Colonic mucosa (tissue), 4 donors: ENCODE measurements around the gene GUCY2D. TPM values are rescaled to one million over a fixed set of nuclear protein-coding genes. Genes with fewer than 3 reads are reported as not detected.

Experiments used
- DNase-seq: peaks from one replicate; pipeline ENCODE4 v3.0.0-alpha.2; 2020
- H3K27ac ChIP-seq: fragments of 200-600 bp; one replicate; pipeline ENCODE4 v1.8.0; 2021
- H3K27me3 ChIP-seq: fragments of 200-600 bp; one replicate; pipeline ENCODE4 v1.8.0; 2021
- H3K36me3 ChIP-seq: fragments of 200-600 bp; one replicate; pipeline ENCODE4 v1.8.0; 2021
- H3K4me1 ChIP-seq: fragments of 200-600 bp; one replicate; pipeline ENCODE4 v1.8.0; 2021; ENCODE audit warnings: mild to moderate bottlenecking
- H3K4me3 ChIP-seq: fragments of 200-600 bp; one replicate; pipeline ENCODE4 v1.8.0; 2021
- H3K9ac ChIP-seq, 2 donors: one replicate each; pipeline ENCODE4 v1.7.0; 2013; ENCODE audit warnings: control low read depth in 2 of 2, low read depth in 2 of 2, low read length in 2 of 2
- H3K9me3 ChIP-seq: fragments of 200-600 bp; one replicate; pipeline ENCODE4 v1.8.0; 2021
- CTCF ChIP-seq: fragments of 200-600 bp; IDR thresholded peaks from one replicate; pipeline ENCODE4 v1.8.0; 2022; ENCODE audit warnings: antibody characterized with exemption, mild to moderate bottlenecking
- intact Hi-C: fragments of 100-400 bp; cut with DNase I; formaldehyde crosslinking; loops from one replicate; pipeline ENCODE4 v1.14.1; 2022
- total RNA-seq, 2 donors: library from RNA; stranded (reverse); fragmentation: NEBNext Ultra II Directional in 1 of 2; extraction: Animal tissue kit (Norgen Biotek cat#: 25700) in 1 of 2; gene quantifications; one replicate each; pipeline ENCODE4 v1.2.1, GENCODE V29; 2021
- donor health status: healthy.
- donor health status: DM: no; HTN: no; CAD: no.
- donor health status: DM: no; HTN: no; CAD: no.

Gene GUCY2D
- total RNA-seq, 2 donors from 2014 or later, result 0.21 to 0.37 TPM

- H3K36me3 ChIP-seq, result no peaks in the 10 kb centered on the region
- H3K4me3 ChIP-seq, result no peak overlapping the region
- H3K9ac ChIP-seq, result no peak overlapping the region
- no peaks in the 10 kb centered on the region for H3K27me3 ChIP-seq
- no peaks in the 10 kb centered on the region for H3K4me1 ChIP-seq
- no peaks in the 10 kb centered on the region for H3K9me3 ChIP-seq
- H3K27ac ChIP-seq, result no peak overlapping the region
- no peak for TF ChIP-seq CTCF
- intact Hi-C loops, result no loop called here
- DNase-seq, result no peak
Measured at GRCh38 chr17:8052256-8053252, 50.1 kb downstream of the GUCY2D start.

GRCh38 chr17:8053600-8053999, 51.2 kb downstream of the GUCY2D start:
- H3K4me1 ChIP-seq, result no peaks in the 10 kb centered on the region
- intact Hi-C loops, result no loop called here
- H3K27ac ChIP-seq, result no peak overlapping the region
- H3K36me3 ChIP-seq, result no peaks in the 10 kb centered on the region
- H3K9ac ChIP-seq, result no peak overlapping the region
- DNase-seq, result no peak
- TF ChIP-seq CTCF, result no peak
- no peak overlapping the region for H3K4me3 ChIP-seq
- peaks cover 4% of the 10 kb centered on the region for H3K27me3 ChIP-seq
- H3K9me3 ChIP-seq, result no peaks in the 10 kb centered on the region

- H3K4me1 ChIP-seq, result no peaks in the 10 kb centered on the region
- no peak overlapping the region for H3K4me3 ChIP-seq
- H3K27ac ChIP-seq, result no peak overlapping the region
- intact Hi-C loops, result loop anchor here (5.0 kb wide), 1 partner anchor 64 kb away; no protein-coding TSS in a partner anchor
- no peak for TF ChIP-seq CTCF
- no peaks in the 10 kb centered on the region for H3K9me3 ChIP-seq
- DNase-seq, result no peak
- no peak overlapping the region for H3K9ac ChIP-seq
- peaks cover 14% of the 10 kb centered on the region for H3K27me3 ChIP-seq
- no peaks in the 10 kb centered on the region for H3K36me3 ChIP-seq
Measured at GRCh38 chr17:8055851-8056231, 53.4 kb downstream of the GUCY2D start.

GRCh38 chr17:8056232-8056975, 54.0 kb downstream of the GUCY2D start:
- Histone ChIP-seq H3K36me3 (no peaks in the 10 kb centered on the region), H3K27ac (no peak overlapping the region), H3K27me3 (peaks cover 14% of the 10 kb centered on the region), H3K4me3 (no peak overlapping the region), H3K9ac (no peak overlapping the region), H3K9me3 (no peaks in the 10 kb centered on the region), H3K4me1 (no peaks in the 10 kb centered on the region)
- no peak for TF ChIP-seq CTCF
- DNase-seq, result peak; percentile 36
- intact Hi-C loops, result loop anchor here (5.0 kb wide), 1 partner anchor 64 kb away; no protein-coding TSS in a partner anchor

- Histone ChIP-seq H3K36me3 (no peaks in the 10 kb centered on the region), H3K4me1 (no peaks in the 10 kb centered on the region), H3K4me3 (no peak overlapping the region), H3K27ac (no peak overlapping the region), H3K9me3 (no peaks in the 10 kb centered on the region), H3K9ac (no peak overlapping the region), H3K27me3 (peaks cover 14% of the 10 kb centered on the region)
- TF ChIP-seq CTCF, result no peak
- intact Hi-C loops, result loop anchor here (5.0 kb wide), 1 partner anchor 65 kb away; no protein-coding TSS in a partner anchor
- DNase-seq, result no peak
Measured at GRCh38 chr17:8056976-8057625, 54.7 kb downstream of the GUCY2D start.
